Nephron progenitor cell (in vitro differentiated cells): Measurements from ENCODE around the gene LRP1B.

Experiments
- DNase-seq: peaks from one replicate; pipeline ENCODE4 v3.0.0; 2021
- H3K27ac Mint-ChIP-seq: 2 replicates; pipeline ENCODE4 v1.8.0; 2021; ENCODE audit warnings: mild to moderate bottlenecking, moderate library complexity, mixed read lengths
- H3K27me3 Mint-ChIP-seq: 2 replicates; pipeline ENCODE4 v1.8.0; 2021; ENCODE audit warnings: mild to moderate bottlenecking, low read depth, mixed read lengths; ENCODE audit not compliant: poor library complexity
- H3K36me3 Mint-ChIP-seq: 2 replicates; pipeline ENCODE4 v1.8.0; 2021; ENCODE audit warnings: low read depth, mixed read lengths
- H3K4me1 Mint-ChIP-seq: 2 replicates; pipeline ENCODE4 v1.8.0; 2021; ENCODE audit warnings: mixed read lengths
- H3K4me3 Mint-ChIP-seq: 2 replicates; pipeline ENCODE4 v1.8.0; 2021; ENCODE audit warnings: mild to moderate bottlenecking, moderate library complexity, mixed read lengths
- H3K9me3 Mint-ChIP-seq: 2 replicates; pipeline ENCODE4 v1.8.0; 2021; ENCODE audit warnings: mild to moderate bottlenecking, moderate library complexity, mixed read lengths
- TF ChIP-seq, protein P1 (sequence below): fragments of 200-600 bp; sonication (generic); IDR thresholded peaks from 2 replicates; pipeline ENCODE4 v1.5.0; 2021; ENCODE audit warnings: antibody characterized with exemption

The LRP1B gene

DNA sequence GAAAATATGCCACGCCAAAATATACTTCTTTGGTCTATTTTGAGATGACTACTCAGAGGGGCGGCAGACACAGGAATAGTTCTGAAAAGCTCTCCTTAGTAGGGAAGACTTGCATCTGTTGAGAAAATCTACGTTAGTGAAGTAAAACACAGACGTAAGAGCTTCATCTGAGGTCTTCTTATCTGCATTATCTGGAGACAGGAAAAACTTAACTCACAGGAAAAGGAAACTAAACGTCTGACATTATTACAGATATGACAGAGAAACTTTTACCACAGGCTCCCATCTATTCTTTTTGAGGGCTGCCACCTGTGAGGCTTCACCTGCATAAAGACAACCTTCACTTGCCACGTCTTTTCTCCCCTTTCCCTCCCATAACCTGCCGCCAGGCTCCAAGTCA lies 1295.7 kb downstream of the LRP1B start:
- no peak for DNase-seq
- Mint-ChIP-seq H3K4me3 (no peak overlapping the region), H3K27ac (no peak overlapping the region), H3K36me3 (no peaks in the 10 kb centered on the region), H3K4me1 (no peaks in the 10 kb centered on the region), H3K27me3 (no peaks in the 10 kb centered on the region), H3K9me3 (peaks cover 6% of the 10 kb centered on the region)
- TF ChIP-seq, protein P1, sequence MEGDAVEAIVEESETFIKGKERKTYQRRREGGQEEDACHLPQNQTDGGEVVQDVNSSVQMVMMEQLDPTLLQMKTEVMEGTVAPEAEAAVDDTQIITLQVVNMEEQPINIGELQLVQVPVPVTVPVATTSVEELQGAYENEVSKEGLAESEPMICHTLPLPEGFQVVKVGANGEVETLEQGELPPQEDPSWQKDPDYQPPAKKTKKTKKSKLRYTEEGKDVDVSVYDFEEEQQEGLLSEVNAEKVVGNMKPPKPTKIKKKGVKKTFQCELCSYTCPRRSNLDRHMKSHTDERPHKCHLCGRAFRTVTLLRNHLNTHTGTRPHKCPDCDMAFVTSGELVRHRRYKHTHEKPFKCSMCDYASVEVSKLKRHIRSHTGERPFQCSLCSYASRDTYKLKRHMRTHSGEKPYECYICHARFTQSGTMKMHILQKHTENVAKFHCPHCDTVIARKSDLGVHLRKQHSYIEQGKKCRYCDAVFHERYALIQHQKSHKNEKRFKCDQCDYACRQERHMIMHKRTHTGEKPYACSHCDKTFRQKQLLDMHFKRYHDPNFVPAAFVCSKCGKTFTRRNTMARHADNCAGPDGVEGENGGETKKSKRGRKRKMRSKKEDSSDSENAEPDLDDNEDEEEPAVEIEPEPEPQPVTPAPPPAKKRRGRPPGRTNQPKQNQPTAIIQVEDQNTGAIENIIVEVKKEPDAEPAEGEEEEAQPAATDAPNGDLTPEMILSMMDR: no peak

DNA sequence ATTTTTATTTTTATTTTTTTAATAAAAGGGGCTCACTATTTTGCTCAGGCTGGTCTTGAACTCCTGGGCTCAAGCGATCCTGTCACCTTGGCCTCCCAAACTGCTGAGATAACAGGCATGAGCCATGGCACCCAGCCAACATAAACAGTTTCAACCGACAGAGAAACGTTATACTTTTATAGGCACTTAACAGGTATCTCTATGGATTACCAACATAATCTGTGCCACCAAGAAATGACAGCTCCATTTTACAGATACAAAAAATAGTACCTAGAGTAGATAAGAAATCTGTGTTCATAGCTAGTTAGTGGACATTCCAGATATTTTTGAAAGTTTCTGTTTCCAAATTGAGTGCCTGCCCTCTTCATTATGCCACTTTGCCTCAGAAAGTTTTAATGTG lies 1316.7 kb downstream of the LRP1B start:
- no peak for DNase-seq
- H3K27me3 Mint-ChIP-seq: peaks cover 5% of the 10 kb centered on the region
- TF ChIP-seq, protein P1: no peak
- H3K27ac Mint-ChIP-seq: no peak overlapping the region
- H3K4me3 Mint-ChIP-seq: no peak overlapping the region
- H3K36me3 Mint-ChIP-seq: no peaks in the 10 kb centered on the region
- no peaks in the 10 kb centered on the region for H3K9me3 Mint-ChIP-seq
- H3K4me1 Mint-ChIP-seq: no peaks in the 10 kb centered on the region

DNA sequence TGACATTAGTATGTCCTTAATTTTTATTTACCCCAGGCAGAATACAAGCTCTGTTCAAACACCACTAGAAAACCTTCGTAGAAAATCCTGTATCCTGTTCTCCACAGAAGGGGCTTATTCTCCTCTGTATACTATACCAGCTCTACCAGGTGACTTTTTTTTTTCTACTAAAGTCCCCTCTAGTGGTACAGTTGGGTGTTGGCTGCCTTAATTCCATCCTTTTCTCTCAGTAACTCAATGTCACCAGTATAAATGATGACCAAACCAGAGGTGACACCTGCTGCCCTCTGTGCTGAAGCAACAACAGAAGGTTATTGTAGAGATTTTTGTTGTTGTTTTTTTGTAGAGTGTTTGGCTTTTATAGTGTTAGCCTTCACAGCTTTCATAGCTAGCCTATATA lies 1322.0 kb downstream of the LRP1B start:
- Mint-ChIP-seq H3K27me3 (no peaks in the 10 kb centered on the region), H3K36me3 (no peaks in the 10 kb centered on the region), H3K4me1 (no peaks in the 10 kb centered on the region), H3K27ac (no peak overlapping the region), H3K9me3 (no peaks in the 10 kb centered on the region), H3K4me3 (no peak overlapping the region)
- DNase-seq: no peak
- TF ChIP-seq, protein P1: no peak

DNA sequence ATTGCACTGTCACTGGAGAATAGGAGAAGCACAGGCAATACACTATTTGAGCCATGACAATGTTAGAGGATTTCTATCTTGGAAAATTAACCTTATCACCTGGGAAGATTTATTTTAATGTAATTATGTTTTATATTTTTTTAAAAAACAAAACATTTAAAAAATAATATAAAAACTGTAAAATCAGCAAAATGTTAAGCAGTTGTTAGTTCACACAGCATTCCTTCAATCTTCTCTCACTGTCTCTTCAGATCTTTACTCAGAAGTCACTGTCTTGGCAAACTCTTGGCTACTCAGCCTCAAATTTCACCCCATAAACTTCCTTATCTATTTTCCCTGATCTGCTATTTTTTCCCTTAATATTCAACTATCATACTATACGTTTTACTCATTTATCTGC lies 1322.6 kb downstream of the LRP1B start:
- no peaks in the 10 kb centered on the region for H3K9me3 Mint-ChIP-seq
- H3K36me3 Mint-ChIP-seq: no peaks in the 10 kb centered on the region
- TF ChIP-seq, protein P1: no peak
- no peak for DNase-seq
- H3K4me3 Mint-ChIP-seq: no peak overlapping the region
- H3K27me3 Mint-ChIP-seq: no peaks in the 10 kb centered on the region
- no peak overlapping the region for H3K27ac Mint-ChIP-seq
- no peaks in the 10 kb centered on the region for H3K4me1 Mint-ChIP-seq

DNA sequence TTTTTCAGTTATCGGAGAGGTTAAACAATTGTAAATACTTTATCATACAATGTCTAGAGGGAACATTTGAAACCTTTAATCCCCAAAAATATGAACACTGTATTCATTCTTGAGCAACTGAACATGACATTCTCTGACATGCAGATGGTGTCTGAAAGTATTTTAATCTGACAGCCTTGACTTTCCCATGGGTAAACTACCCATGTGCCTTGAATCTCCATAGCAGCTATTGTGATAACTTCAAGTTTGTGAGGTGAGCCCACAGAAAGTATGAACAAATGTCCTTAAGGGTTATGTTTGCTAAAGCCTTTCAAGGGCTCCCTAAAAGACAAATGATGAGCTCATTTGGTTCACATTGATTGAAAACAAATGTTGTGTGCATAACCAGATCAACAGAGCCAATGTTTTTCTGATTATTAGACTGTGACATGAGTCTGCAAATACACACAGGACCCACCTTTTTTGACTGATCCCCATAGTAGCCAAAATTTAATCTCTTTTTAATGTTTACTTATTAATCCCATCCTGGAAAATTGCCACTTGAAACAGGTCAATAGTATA lies 1326.0 kb downstream of the LRP1B start:
- TF ChIP-seq, protein P1: no peak
- H3K4me3 Mint-ChIP-seq: no peak overlapping the region
- H3K9me3 Mint-ChIP-seq: no peaks in the 10 kb centered on the region
- H3K36me3 Mint-ChIP-seq: no peaks in the 10 kb centered on the region
- H3K27me3 Mint-ChIP-seq: no peaks in the 10 kb centered on the region
- H3K4me1 Mint-ChIP-seq: no peaks in the 10 kb centered on the region
- H3K27ac Mint-ChIP-seq: no peak overlapping the region
- no peak for DNase-seq

DNA sequence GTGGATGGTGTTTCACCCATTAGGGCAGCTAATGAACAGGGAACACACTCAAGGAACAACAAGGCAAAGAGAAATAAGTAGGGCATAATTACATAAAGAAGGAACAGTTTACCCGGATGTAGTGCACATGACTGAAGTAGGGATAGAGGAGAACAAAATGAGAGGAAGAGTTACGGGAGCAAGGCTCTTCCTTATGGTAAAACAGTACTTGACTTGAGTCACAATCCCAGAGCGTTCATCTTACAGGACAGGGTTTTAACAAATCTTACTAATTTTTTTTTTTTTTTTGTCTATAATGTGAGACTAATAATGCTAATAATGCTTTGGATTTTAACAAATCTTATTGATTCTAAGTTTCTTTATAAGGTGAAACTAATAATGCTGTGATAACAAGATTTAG lies 1329.5 kb downstream of the LRP1B start:
- H3K9me3 Mint-ChIP-seq: no peaks in the 10 kb centered on the region
- H3K27me3 Mint-ChIP-seq: no peaks in the 10 kb centered on the region
- DNase-seq: no peak
- no peaks in the 10 kb centered on the region for H3K4me1 Mint-ChIP-seq
- H3K27ac Mint-ChIP-seq: no peak overlapping the region
- H3K36me3 Mint-ChIP-seq: no peaks in the 10 kb centered on the region
- H3K4me3 Mint-ChIP-seq: no peak overlapping the region
- TF ChIP-seq, protein P1: no peak
